AG09319 (cell line): Measurements from ENCODE around the gene SLC5A4.
A peak's percentile ranks its signal among the peaks of the same experiment; 100 is the strongest.

Experiments used
- DNase-seq: peaks from one replicate; pipeline ENCODE4 v3.0.0-alpha.2; 2010; ENCODE audit warnings: low read depth; ENCODE audit errors: extremely low read depth
- CTCF ChIP-seq: IDR thresholded peaks from 2 replicates; pipeline ENCODE4 v1.5.1; 2011; ENCODE audit warnings: low read depth, mild to moderate bottlenecking, inconsistent platforms, low read length, moderate library complexity

SLC5A4 gene

GRCh38 chr22:32204040-32204855 is 50.9 kb downstream of the SLC5A4 start:
- no peak for DNase-seq
- TF ChIP-seq CTCF: no peak

GRCh38 chr22:32203181-32204039 is 51.7 kb downstream of the SLC5A4 start:
- no peak for TF ChIP-seq CTCF
- DNase-seq: no peak

- TF ChIP-seq CTCF: peak; percentile 39
- DNase-seq: no peak
Measured at GRCh38 chr22:32202539-32203180, 52.5 kb downstream of the SLC5A4 start.

- no peak for TF ChIP-seq CTCF
- no peak for DNase-seq
Measured at GRCh38 chr22:32202161-32202538, 53.0 kb downstream of the SLC5A4 start.

- DNase-seq: no peak
- TF ChIP-seq CTCF: no peak
Measured at GRCh38 chr22:32200752-32201151, 54.4 kb downstream of the SLC5A4 start.

GRCh38 chr22:32199961-32200360 is 55.2 kb downstream of the SLC5A4 start:
- no peak for DNase-seq
- no peak for TF ChIP-seq CTCF
